HCT116 (cell line): Measurements from ENCODE around the gene SLC35C1. TPM values are rescaled to one million over a fixed set of nuclear protein-coding genes. Genes with fewer than 3 reads are reported as not detected.

Experiments used
- total RNA-seq: library from RNA; stranded (reverse); gene quantifications from one replicate; pipeline ENCODE4 v1.2.1, GENCODE V29; 2021; ENCODE audit not compliant: unreplicated experiment

Gene SLC35C1
- total RNA-seq, 1 experiment from 2014 or later: 18.2 TPM

Other genes starting within 250 kb of the SLC35C1 start
- 0.69 TPM for gene CHST1, start 139.5 kb upstream of the SLC35C1 start, total RNA-seq
- 18.0 TPM for gene CRY2, start 42.3 kb downstream of the SLC35C1 start, total RNA-seq
- gene MAPK8IP1, start 80.5 kb downstream of the SLC35C1 start, total RNA-seq: 10.1 TPM
- 0.96 TPM for gene FREY1, start 102.1 kb downstream of the SLC35C1 start, total RNA-seq
- 33.2 TPM for gene PEX16, start 112.7 kb downstream of the SLC35C1 start, total RNA-seq
- gene LARGE2, start 117.5 kb downstream of the SLC35C1 start, total RNA-seq: 67.6 TPM